ES-I3 (cell line): Measurements from ENCODE around the gene CPSF4L.

Experiments used
- H3K36me3 ChIP-seq: 2 replicates; pipeline ENCODE4 v1.6.1; 2013; ENCODE audit warnings: mild to moderate bottlenecking, low read length, control low read depth, moderate library complexity; ENCODE audit not compliant: insufficient read depth
- H3K4me1 ChIP-seq: 2 replicates; pipeline ENCODE4 v1.6.1; 2013; ENCODE audit warnings: mild to moderate bottlenecking, control low read depth, low read length; ENCODE audit not compliant: insufficient read depth
- H3K9ac ChIP-seq: 2 replicates; pipeline ENCODE4 v1.6.1; 2013; ENCODE audit warnings: low read depth, mild to moderate bottlenecking, low read length, moderate library complexity
- H3K9me3 ChIP-seq: 2 replicates; pipeline ENCODE4 v1.6.1; 2013; ENCODE audit warnings: mild to moderate bottlenecking, low read length, moderate library complexity; ENCODE audit not compliant: control insufficient read depth, insufficient read depth

The CPSF4L gene

DNA sequence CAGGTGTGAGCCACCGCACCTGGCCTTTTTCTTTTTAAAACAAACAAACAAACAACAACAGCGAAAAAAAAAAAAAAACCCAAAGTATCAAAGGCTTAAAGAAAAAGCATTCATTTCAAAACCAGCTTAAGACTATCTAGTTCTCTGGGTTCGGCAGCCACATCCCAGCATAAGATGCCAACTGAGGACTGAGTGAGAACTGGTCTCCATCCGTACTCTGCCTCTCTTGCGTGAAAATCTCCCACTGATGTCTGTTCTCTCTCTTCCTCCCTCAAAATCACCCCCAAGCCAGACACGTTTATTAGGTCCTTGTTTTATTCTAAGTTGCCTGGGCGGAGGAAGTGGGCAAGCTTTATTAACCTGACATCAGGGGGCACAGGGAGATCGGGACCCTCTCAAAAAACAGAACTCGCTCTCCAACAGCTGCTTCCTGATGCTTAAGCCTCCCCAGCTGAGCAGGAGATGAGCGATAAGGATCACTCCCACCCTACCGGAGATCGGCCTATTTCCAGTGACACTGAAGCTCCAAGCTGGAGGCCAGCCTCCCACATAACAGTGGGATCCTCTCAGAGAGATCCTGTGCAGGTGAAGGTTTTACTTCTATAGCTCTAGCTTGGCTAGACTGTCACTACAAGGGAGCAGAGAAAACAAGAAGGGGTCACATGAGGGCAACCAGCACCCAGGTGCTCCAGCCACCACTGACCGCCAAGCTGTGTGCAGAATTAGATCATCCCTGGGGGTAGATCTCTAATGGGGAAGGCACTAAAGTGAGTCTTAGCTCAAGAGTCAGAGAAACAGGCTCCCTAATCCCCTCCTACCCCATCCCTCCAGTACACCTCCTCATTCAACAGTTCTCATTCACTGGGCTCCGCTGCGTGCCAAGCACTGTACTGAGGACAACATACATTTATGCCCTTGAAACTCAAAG, 36.5 kb upstream of the CPSF4L start:
- H3K36me3 ChIP-seq, result no peaks in the 10 kb centered on the region
- H3K4me1 ChIP-seq, result peaks cover 8% of the 10 kb centered on the region; the same call in 1 of the 2 replicates
- H3K9me3 ChIP-seq, result no peaks in the 10 kb centered on the region
- no peak overlapping the region for H3K9ac ChIP-seq

DNA sequence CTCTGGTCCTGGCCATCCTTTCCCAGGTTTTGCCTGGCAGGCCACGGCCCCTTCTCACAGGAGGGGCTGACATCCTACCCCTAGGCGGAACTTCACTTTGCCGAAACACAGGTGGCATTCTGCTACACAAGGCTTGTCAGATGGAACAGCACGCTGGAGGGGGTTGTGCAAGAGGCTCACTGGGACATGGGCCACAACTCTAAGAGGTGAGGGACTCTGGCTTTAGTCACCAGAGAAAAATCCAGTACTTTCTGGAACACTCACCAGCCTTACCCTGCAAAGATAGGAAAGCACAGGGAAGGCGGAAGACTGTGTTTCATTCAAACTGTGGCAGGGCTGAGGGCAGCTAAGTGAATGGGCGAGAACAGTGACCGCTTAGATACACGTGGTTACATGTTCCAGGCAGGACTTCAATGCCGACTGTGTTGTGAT, 31.8 kb upstream of the CPSF4L start:
- Histone ChIP-seq H3K9ac (no peak overlapping the region), H3K36me3 (no peaks in the 10 kb centered on the region), H3K9me3 (no peaks in the 10 kb centered on the region), H3K4me1 (peaks cover 21% of the 10 kb centered on the region; the same call in 1 of the 2 replicates)

DNA sequence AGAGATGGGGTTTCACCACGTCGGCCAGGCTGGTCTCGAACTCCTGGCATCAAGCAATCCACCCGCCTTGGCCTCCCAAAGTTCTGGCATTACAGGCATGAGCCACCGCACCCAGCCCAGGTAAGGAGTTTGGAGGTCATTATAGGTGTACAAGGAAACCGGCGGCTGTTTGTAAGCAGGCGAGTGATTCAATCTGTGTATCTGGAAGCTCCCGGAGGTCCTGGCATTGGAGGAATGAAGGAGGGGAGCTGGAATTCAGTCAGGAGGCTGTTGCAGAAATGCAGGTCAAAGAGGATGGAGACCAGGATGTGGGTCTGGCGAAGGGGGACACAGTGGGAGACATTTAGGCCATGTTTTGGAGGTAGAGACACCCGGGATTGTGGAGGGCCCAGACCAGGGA, 31.4 kb upstream of the CPSF4L start:
- H3K9ac ChIP-seq, result no peak overlapping the region
- no peaks in the 10 kb centered on the region for H3K36me3 ChIP-seq
- peaks cover 18% of the 10 kb centered on the region; the same call in 1 of the 2 replicates for H3K4me1 ChIP-seq
- no peaks in the 10 kb centered on the region for H3K9me3 ChIP-seq

GRCh38 chr17:73292031-73292531, 30.4 kb upstream of the CPSF4L start:
- H3K36me3 ChIP-seq, result no peaks in the 10 kb centered on the region
- H3K9ac ChIP-seq, result no peak overlapping the region
- peaks cover 18% of the 10 kb centered on the region; the same call in 1 of the 2 replicates for H3K4me1 ChIP-seq
- no peaks in the 10 kb centered on the region for H3K9me3 ChIP-seq

DNA sequence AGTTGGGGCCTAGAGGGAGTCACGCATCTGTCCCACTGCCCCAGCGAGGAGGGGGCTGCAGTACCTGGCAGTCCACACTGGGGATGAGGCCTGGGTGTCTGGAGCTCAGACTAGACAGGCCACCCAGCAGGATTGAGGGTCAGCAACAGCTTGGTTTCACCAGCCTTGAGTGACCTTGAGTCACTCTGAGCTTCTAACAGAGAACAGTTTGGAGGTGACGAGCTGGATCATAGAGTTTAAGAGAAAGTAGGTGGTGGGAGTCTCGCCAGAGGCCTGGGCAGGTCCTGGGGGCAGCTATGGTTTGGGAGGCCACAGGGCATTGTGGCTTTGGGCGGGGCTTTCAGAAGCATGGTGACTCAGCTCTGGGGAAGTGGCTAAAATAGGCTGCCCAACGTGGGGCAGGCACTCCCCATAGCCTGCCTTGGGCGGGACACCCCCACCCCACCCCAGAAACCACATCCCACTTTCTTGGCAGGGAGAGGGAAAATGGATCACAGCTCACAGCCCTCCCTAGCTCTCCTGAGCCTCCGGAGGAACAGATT, 29.7 kb upstream of the CPSF4L start:
- no peaks in the 10 kb centered on the region for H3K36me3 ChIP-seq
- no peak overlapping the region for H3K9ac ChIP-seq
- no peaks in the 10 kb centered on the region for H3K9me3 ChIP-seq
- peaks cover 18% of the 10 kb centered on the region; the same call in 1 of the 2 replicates for H3K4me1 ChIP-seq

- peaks cover 18% of the 10 kb centered on the region; the same call in 1 of the 2 replicates for H3K4me1 ChIP-seq
Measured at GRCh38 chr17:73290399-73291259, 28.9 kb upstream of the CPSF4L start.

DNA sequence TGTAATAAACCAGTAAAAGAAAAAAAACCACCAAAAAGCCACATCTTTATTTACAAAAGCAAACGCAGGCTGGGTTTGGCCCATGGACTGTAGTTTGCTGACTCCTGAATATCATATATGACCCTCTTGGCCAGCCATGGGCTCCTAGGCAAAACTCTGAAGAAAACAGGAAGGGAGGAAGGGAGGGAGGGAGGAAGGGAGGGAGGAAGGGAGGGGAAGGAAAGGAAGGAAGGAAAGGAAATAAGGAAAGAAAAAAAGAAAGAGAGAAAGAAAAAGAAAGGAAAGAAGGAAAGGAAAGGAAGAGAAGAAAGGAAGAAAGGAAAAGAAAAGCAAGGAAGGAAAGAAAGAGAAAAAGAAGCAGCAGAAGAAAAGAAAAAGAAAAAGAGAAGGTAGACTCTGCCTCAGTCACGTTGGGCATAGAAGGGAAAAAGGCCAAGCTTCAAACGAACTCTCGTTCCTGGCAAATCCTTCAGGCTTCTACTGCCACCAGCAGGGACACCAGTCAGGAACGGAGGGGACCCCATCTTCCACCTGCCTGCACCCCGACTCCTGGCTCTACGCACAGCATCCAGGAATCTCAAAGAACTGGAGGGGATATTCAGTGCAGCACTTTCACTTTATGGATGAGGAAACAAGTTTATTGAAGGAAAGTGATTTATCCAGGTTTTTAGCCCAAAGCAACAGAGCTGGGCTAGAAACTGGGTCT, 28.0 kb upstream of the CPSF4L start:
- H3K36me3 ChIP-seq, result peaks cover 4% of the 10 kb centered on the region; the same call in 1 of the 2 replicates
- no peaks in the 10 kb centered on the region for H3K9me3 ChIP-seq
- peaks cover 18% of the 10 kb centered on the region; the same call in 1 of the 2 replicates for H3K4me1 ChIP-seq
- no peak overlapping the region for H3K9ac ChIP-seq

More at GRCh38 chr17:73290399-73291259, 28.9 kb upstream of the CPSF4L start:
- no peaks in the 10 kb centered on the region for H3K9me3 ChIP-seq
- H3K9ac ChIP-seq, result no peak overlapping the region
- H3K36me3 ChIP-seq, result peaks cover 4% of the 10 kb centered on the region; the same call in 1 of the 2 replicates

- Histone ChIP-seq H3K9me3 (no peaks in the 10 kb centered on the region), H3K36me3 (peaks cover 4% of the 10 kb centered on the region; the same call in 1 of the 2 replicates), H3K4me1 (peaks cover 22% of the 10 kb centered on the region; the same call in 1 of the 2 replicates), H3K9ac (no peak overlapping the region)
Measured at GRCh38 chr17:73288534-73289302, 27.0 kb upstream of the CPSF4L start.

DNA sequence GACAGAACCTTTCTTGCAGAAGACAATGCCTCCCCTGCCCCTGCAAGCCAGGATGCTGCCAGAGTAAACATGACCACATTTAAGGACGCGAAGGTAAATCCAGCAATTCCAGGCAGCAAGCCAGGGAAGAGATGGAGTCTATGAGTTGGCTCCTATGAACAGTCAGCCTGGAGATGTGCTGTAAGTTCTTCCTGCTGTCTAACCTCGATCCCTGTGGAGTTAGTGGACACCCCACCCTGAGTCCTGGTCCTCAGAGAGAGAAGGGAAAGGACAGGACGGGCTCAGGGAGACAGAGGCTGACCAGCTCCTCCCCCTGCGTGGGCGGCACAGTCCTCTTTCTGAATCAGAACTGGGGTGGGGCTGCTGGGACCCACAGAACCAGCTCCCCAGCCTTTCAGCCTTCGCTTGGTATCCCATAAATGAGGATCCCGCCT, 25.2 kb upstream of the CPSF4L start:
- Histone ChIP-seq H3K36me3 (peaks cover 4% of the 10 kb centered on the region; the same call in 1 of the 2 replicates), H3K4me1 (peaks cover 20% of the 10 kb centered on the region; the same call in 1 of the 2 replicates), H3K9me3 (no peaks in the 10 kb centered on the region), H3K9ac (no peak overlapping the region)

GRCh38 chr17:73285916-73286862, 24.5 kb upstream of the CPSF4L start:
- H3K9me3 ChIP-seq, result no peaks in the 10 kb centered on the region
- peaks cover 4% of the 10 kb centered on the region; the same call in 1 of the 2 replicates for H3K36me3 ChIP-seq
- H3K4me1 ChIP-seq, result peaks cover 13% of the 10 kb centered on the region; the same call in 1 of the 2 replicates
- no peak overlapping the region for H3K9ac ChIP-seq

GRCh38 chr17:73285603-73285908, 23.9 kb upstream of the CPSF4L start:
- peaks cover 10% of the 10 kb centered on the region; the same call in 1 of the 2 replicates for H3K4me1 ChIP-seq
- H3K9me3 ChIP-seq, result no peaks in the 10 kb centered on the region
- H3K36me3 ChIP-seq, result peaks cover 4% of the 10 kb centered on the region; the same call in 1 of the 2 replicates
- no peak overlapping the region for H3K9ac ChIP-seq
